Measurements from ENCODE around the gene SDHAF2.

The SDHAF2 gene

GRCh38 chr11:61447601-61448551, 18.0 kb downstream of the SDHAF2 start:
- DNase-seq = no peak

GRCh38 chr11:61448552-61448927, 18.6 kb downstream of the SDHAF2 start:
- Histone ChIP-seq H3K79me2 (ENCODE audit: low read length) (peaks cover 22% of the 10 kb centered on the region), H3F3A (ENCODE audit: insufficient read depth, low read length) (peaks cover 12% of the 10 kb centered on the region), H3K9me3 (replicated peaks; ENCODE audit: insufficient read depth, low read length) (no peaks in the 10 kb centered on the region), H2AFZ (ENCODE audit: low read length) (no peak overlapping the region), H3K27ac (ENCODE audit: low read length) (no peak overlapping the region), H3K9ac (ENCODE audit: low read length) (no peak overlapping the region), H3K4me2 (ENCODE audit: low read depth, low read length) (no peak overlapping the region), H3K9me2 (replicated peaks; ENCODE audit: insufficient read depth, low read length) (no peaks in the 10 kb centered on the region), H3K4me1 (ENCODE audit: low read length) (peaks cover 8% of the 10 kb centered on the region), H3K36me3 (replicated peaks; ENCODE audit: insufficient read depth, low read length) (peaks cover 4% of the 10 kb centered on the region; the same call in 1 of the 2 replicates), H3K4me3 (ENCODE audit: low read length) (no peak overlapping the region), H3K27me3 (replicated peaks; ENCODE audit: insufficient read depth, low read length) (no peaks in the 10 kb centered on the region), H4K20me1 (ENCODE audit: insufficient read depth, low read length) (no peaks in the 10 kb centered on the region)
- TF ChIP-seq EZH2phosphoT487 (IDR thresholded peaks at IDR 0.05; ENCODE audit: low read length) (no peak), EZH2 (optimal IDR thresholded peaks at IDR 0.05; ENCODE audit: low read depth, low read length) (no peak), CTCF (IDR thresholded peaks at IDR 0.05; ENCODE audit: low read length) (no peak)
- no peak for DNase-seq

More at GRCh38 chr11:61447601-61448551, 18.0 kb downstream of the SDHAF2 start:
- H3K36me3 ChIP-seq (replicated peaks; ENCODE audit: insufficient read depth, low read length) = peaks cover 4% of the 10 kb centered on the region; the same call in 1 of the 2 replicates
- H3K9me3 ChIP-seq (replicated peaks; ENCODE audit: insufficient read depth, low read length) = no peaks in the 10 kb centered on the region
- TF ChIP-seq CTCF (IDR thresholded peaks at IDR 0.05; ENCODE audit: low read length) (no peak), EZH2 (optimal IDR thresholded peaks at IDR 0.05; ENCODE audit: low read depth, low read length) (no peak)
- no peaks in the 10 kb centered on the region for H3K27me3 ChIP-seq (replicated peaks; ENCODE audit: insufficient read depth, low read length)
- H2AFZ ChIP-seq (ENCODE audit: low read length) = no peak overlapping the region
- no peak overlapping the region for H3K27ac ChIP-seq (ENCODE audit: low read length)
- no peaks in the 10 kb centered on the region for H4K20me1 ChIP-seq (ENCODE audit: insufficient read depth, low read length)
- no peak overlapping the region for H3K4me3 ChIP-seq (ENCODE audit: low read length)
- no peak overlapping the region for H3K9ac ChIP-seq (ENCODE audit: low read length)
- no peak overlapping the region for H3K4me2 ChIP-seq (ENCODE audit: low read depth, low read length)
- peaks cover 12% of the 10 kb centered on the region for H3F3A ChIP-seq (ENCODE audit: insufficient read depth, low read length)
- no peaks in the 10 kb centered on the region for H3K9me2 ChIP-seq (replicated peaks; ENCODE audit: insufficient read depth, low read length)
- peaks cover 29% of the 10 kb centered on the region for H3K79me2 ChIP-seq (ENCODE audit: low read length)
- H3K4me1 ChIP-seq (ENCODE audit: low read length) = peaks cover 8% of the 10 kb centered on the region

- Histone ChIP-seq H2AFZ (ENCODE audit: low read length) (no peak overlapping the region), H3K9me2 (replicated peaks; ENCODE audit: insufficient read depth, low read length) (no peaks in the 10 kb centered on the region), H3K9me3 (replicated peaks; ENCODE audit: insufficient read depth, low read length) (no peaks in the 10 kb centered on the region), H3K27me3 (replicated peaks; ENCODE audit: insufficient read depth, low read length) (no peaks in the 10 kb centered on the region), H3K27ac (ENCODE audit: low read length) (no peak overlapping the region), H3K4me2 (ENCODE audit: low read depth, low read length) (no peak overlapping the region), H3K4me3 (ENCODE audit: low read length) (no peak overlapping the region), H3K36me3 (replicated peaks; ENCODE audit: insufficient read depth, low read length) (no peaks in the 10 kb centered on the region; the same call in 1 of the 2 replicates), H3K79me2 (ENCODE audit: low read length) (0 out of 2 replicates have a peak, but pooled peaks cover 2% of the 10 kb centered on the region), H3K4me1 (ENCODE audit: low read length) (no peaks in the 10 kb centered on the region), H3F3A (ENCODE audit: insufficient read depth, low read length) (no peaks in the 10 kb centered on the region), H4K20me1 (ENCODE audit: insufficient read depth, low read length) (no peaks in the 10 kb centered on the region), H3K9ac (ENCODE audit: low read length) (no peak overlapping the region)
- no peak for DNase-seq
- TF ChIP-seq CTCF (IDR thresholded peaks at IDR 0.05; ENCODE audit: low read length) = no peak
- no peak for TF ChIP-seq EZH2phosphoT487 (IDR thresholded peaks at IDR 0.05; ENCODE audit: low read length)
- TF ChIP-seq EZH2 (optimal IDR thresholded peaks at IDR 0.05; ENCODE audit: low read depth, low read length) = no peak
Observed at GRCh38 chr11:61452825-61453224, 22.9 kb downstream of the SDHAF2 start.
